Duodenal mucosa (tissue), 2 donors: ENCODE data around the gene TPP2.

Experiments used
- H3K27ac ChIP-seq: one replicate; pipeline ENCODE4 v1.7.0; 2013; ENCODE audit warnings: low read depth, low read length
- H3K27me3 ChIP-seq, 2 donors: one replicate each; pipeline ENCODE4 v1.7.0; 2013; ENCODE audit warnings: low read length in 2 of 2, control low read depth in 1 of 2; ENCODE audit not compliant: insufficient read depth in 2 of 2, control insufficient read depth in 1 of 2
- H3K36me3 ChIP-seq, 2 donors: one replicate each; pipeline ENCODE4 v1.7.0; 2013; ENCODE audit warnings: low read length in 2 of 2, control low read depth in 1 of 2; ENCODE audit not compliant: insufficient read depth in 2 of 2, control insufficient read depth in 1 of 2
- H3K4me1 ChIP-seq, 2 donors: one replicate each; pipeline ENCODE4 v1.7.0; 2013; ENCODE audit warnings: low read length in 2 of 2, control low read depth in 1 of 2; ENCODE audit not compliant: insufficient read depth in 2 of 2, control insufficient read depth in 1 of 2
- H3K4me3 ChIP-seq, 2 donors: one replicate each; pipeline ENCODE4 v1.7.0; 2013; ENCODE audit warnings: low read length in 2 of 2, low read depth in 1 of 2
- H3K9ac ChIP-seq, 2 donors: one replicate each; pipeline ENCODE4 v1.7.0; 2013; ENCODE audit warnings: low read length in 2 of 2, low read depth in 1 of 2
- H3K9me3 ChIP-seq, 2 donors: one replicate each; pipeline ENCODE4 v1.7.0; 2013; ENCODE audit warnings: low read length in 2 of 2, control low read depth in 1 of 2; ENCODE audit not compliant: control insufficient read depth in 1 of 2

Gene TPP2

GRCh38 chr13:102675115-102675514 lies 78.3 kb downstream of the TPP2 start:
- Histone ChIP-seq H3K9ac (no peak overlapping the region), H3K27me3 (no peaks in the 10 kb centered on the region), H3K36me3 (peaks cover 11 to 56% of the 10 kb centered on the region in 2 donors), H3K4me3 (no peak overlapping the region), H3K27ac (no peak overlapping the region), H3K4me1 (no peaks in the 10 kb centered on the region), H3K9me3 (no peaks in the 10 kb centered on the region)

GRCh38 chr13:102677122-102677521 lies 80.3 kb downstream of the TPP2 start:
- no peak overlapping the region for H3K9ac ChIP-seq
- no peak overlapping the region for H3K27ac ChIP-seq
- no peaks in the 10 kb centered on the region for H3K27me3 ChIP-seq
- peaks cover 11 to 56% of the 10 kb centered on the region in 2 donors for H3K36me3 ChIP-seq
- H3K4me3 ChIP-seq, result no peak overlapping the region
- H3K4me1 ChIP-seq, result no peaks in the 10 kb centered on the region
- H3K9me3 ChIP-seq, result no peaks in the 10 kb centered on the region

GRCh38 chr13:102678339-102679107 lies 81.7 kb downstream of the TPP2 start:
- Histone ChIP-seq H3K36me3 (peaks cover 11 to 45% of the 10 kb centered on the region in 2 donors), H3K4me3 (no peak overlapping the region), H3K27me3 (no peaks in the 10 kb centered on the region), H3K9ac (no peak overlapping the region), H3K4me1 (no peaks in the 10 kb centered on the region), H3K27ac (no peak overlapping the region), H3K9me3 (no peaks in the 10 kb centered on the region)

- Histone ChIP-seq H3K36me3 (peaks cover 11 to 39% of the 10 kb centered on the region in 2 donors), H3K27ac (no peak overlapping the region), H3K9me3 (no peaks in the 10 kb centered on the region), H3K27me3 (no peaks in the 10 kb centered on the region), H3K9ac (no peak overlapping the region), H3K4me1 (no peaks in the 10 kb centered on the region), H3K4me3 (no peak overlapping the region)
These were observed 82.8 kb downstream of the TPP2 start for GRCh38 chr13:102679449-102680132.

GRCh38 chr13:102680133-102680717 lies 83.4 kb downstream of the TPP2 start:
- Histone ChIP-seq H3K27me3 (no peaks in the 10 kb centered on the region), H3K9ac (no peak overlapping the region), H3K9me3 (no peaks in the 10 kb centered on the region), H3K36me3 (peaks cover 11 to 37% of the 10 kb centered on the region in 2 donors), H3K4me3 (no peak overlapping the region), H3K4me1 (no peaks in the 10 kb centered on the region), H3K27ac (no peak overlapping the region)

GRCh38 chr13:102680842-102681740 lies 84.3 kb downstream of the TPP2 start:
- H3K27ac ChIP-seq, result no peak overlapping the region
- no peak overlapping the region for H3K4me3 ChIP-seq
- H3K4me1 ChIP-seq, result no peaks in the 10 kb centered on the region
- no peaks in the 10 kb centered on the region for H3K9me3 ChIP-seq
- no peak overlapping the region for H3K9ac ChIP-seq
- H3K27me3 ChIP-seq, result no peaks in the 10 kb centered on the region
- peaks cover 11 to 34% of the 10 kb centered on the region in 2 donors for H3K36me3 ChIP-seq

- no peak overlapping the region for H3K9ac ChIP-seq
- no peaks in the 10 kb centered on the region for H3K4me1 ChIP-seq
These were observed 85.4 kb downstream of the TPP2 start for GRCh38 chr13:102682211-102682610.

GRCh38 chr13:102682727-102683126 lies 85.9 kb downstream of the TPP2 start:
- Histone ChIP-seq H3K9me3 (no peaks in the 10 kb centered on the region), H3K4me3 (no peak overlapping the region), H3K36me3 (peaks cover 0 to 21% of the 10 kb centered on the region in 2 donors), H3K27me3 (no peaks in the 10 kb centered on the region), H3K9ac (no peak overlapping the region), H3K4me1 (no peaks in the 10 kb centered on the region), H3K27ac (no peak overlapping the region)

More at GRCh38 chr13:102682211-102682610, 85.4 kb downstream of the TPP2 start:
- Histone ChIP-seq H3K4me3 (no peak overlapping the region), H3K36me3 (peaks cover under 1 to 26% of the 10 kb centered on the region in 2 donors), H3K27me3 (no peaks in the 10 kb centered on the region), H3K9me3 (no peaks in the 10 kb centered on the region), H3K27ac (no peak overlapping the region)

GRCh38 chr13:102683637-102684036 lies 86.9 kb downstream of the TPP2 start:
- H3K4me3 ChIP-seq, result no peak overlapping the region

More at GRCh38 chr13:102683637-102684036, 86.9 kb downstream of the TPP2 start:
- Histone ChIP-seq H3K36me3 (peaks cover 0 to 12% of the 10 kb centered on the region in 2 donors), H3K27ac (no peak overlapping the region), H3K9me3 (no peaks in the 10 kb centered on the region), H3K4me1 (no peaks in the 10 kb centered on the region), H3K9ac (no peak overlapping the region), H3K27me3 (no peaks in the 10 kb centered on the region)
